Measurements from ENCODE around the gene MMP15. TPM values are rescaled to one million over a fixed set of nuclear protein-coding genes. Genes with fewer than 3 reads are reported as not detected.

The MMP15 gene
- total RNA-seq, 1 donor from 2014 or later: 2.9 TPM

- Histone ChIP-seq H3K27me3 (no peaks in the 10 kb centered on the region), H3K36me3 (no peaks in the 10 kb centered on the region), H3K9me3 (no peaks in the 10 kb centered on the region), H3K4me1 (no peaks in the 10 kb centered on the region), H3K27ac (no peak overlapping the region), H3K4me3 (no peak overlapping the region)
- intact Hi-C loops (cut with DNase I): no loop called here
- no peak for DNase-seq (ENCODE audit: extremely low spot score in 2 of 2)
- TF ChIP-seq POLR2AphosphoS5 (IDR thresholded peaks at IDR 0.05; ENCODE audit: insufficient read depth in 1 of 2, low read depth in 1 of 2) (no peak), POLR2A (IDR thresholded peaks at IDR 0.05) (no peak), CTCF (IDR thresholded peaks at IDR 0.05) (no peak)
Observed at GRCh38 chr16:58049232-58050185, 24.0 kb downstream of the MMP15 start.

- Histone ChIP-seq H3K9me3 (no peaks in the 10 kb centered on the region), H3K4me3 (no peak overlapping the region), H3K36me3 (no peaks in the 10 kb centered on the region), H3K27me3 (no peaks in the 10 kb centered on the region), H3K27ac (no peak overlapping the region), H3K4me1 (no peaks in the 10 kb centered on the region)
- DNase-seq (ENCODE audit: extremely low spot score in 2 of 2): no peak
- intact Hi-C loops (cut with DNase I): no loop called here
- TF ChIP-seq CTCF (IDR thresholded peaks at IDR 0.05): no peak
- no peak for TF ChIP-seq POLR2AphosphoS5 (IDR thresholded peaks at IDR 0.05; ENCODE audit: insufficient read depth in 1 of 2, low read depth in 1 of 2)
- TF ChIP-seq POLR2A (IDR thresholded peaks at IDR 0.05): no peak
Observed at GRCh38 chr16:58051296-58051695, 25.7 kb downstream of the MMP15 start.

- H3K27ac ChIP-seq: no peak overlapping the region
- H3K36me3 ChIP-seq: no peaks in the 10 kb centered on the region
- no peak overlapping the region for H3K4me3 ChIP-seq
- no peaks in the 10 kb centered on the region for H3K4me1 ChIP-seq
- no peaks in the 10 kb centered on the region for H3K27me3 ChIP-seq
- intact Hi-C loops (cut with DNase I): no loop called here
- no peak for DNase-seq (ENCODE audit: extremely low spot score in 2 of 2)
- H3K9me3 ChIP-seq: no peaks in the 10 kb centered on the region
- TF ChIP-seq POLR2A (IDR thresholded peaks at IDR 0.05) (no peak), CTCF (IDR thresholded peaks at IDR 0.05) (no peak), POLR2AphosphoS5 (IDR thresholded peaks at IDR 0.05; ENCODE audit: insufficient read depth in 1 of 2, low read depth in 1 of 2) (no peak)
Observed at GRCh38 chr16:58051821-58052603, 26.5 kb downstream of the MMP15 start.

GRCh38 chr16:58053682-58054005, 28.1 kb downstream of the MMP15 start:
- intact Hi-C loops (cut with DNase I): no loop called here
- Histone ChIP-seq H3K9me3 (no peaks in the 10 kb centered on the region), H3K36me3 (no peaks in the 10 kb centered on the region), H3K27me3 (no peaks in the 10 kb centered on the region), H3K27ac (no peak overlapping the region), H3K4me3 (no peak overlapping the region), H3K4me1 (no peaks in the 10 kb centered on the region)
- no peak for DNase-seq (ENCODE audit: extremely low spot score in 2 of 2)
- TF ChIP-seq CTCF (IDR thresholded peaks at IDR 0.05) (no peak), POLR2A (IDR thresholded peaks at IDR 0.05) (no peak), POLR2AphosphoS5 (IDR thresholded peaks at IDR 0.05; ENCODE audit: insufficient read depth in 1 of 2, low read depth in 1 of 2) (no peak)
